Neutrophil (primary cell): Measurements from ENCODE around the gene EEFSEC.

Experiments used
- H3K27ac ChIP-seq: fragments of 200-600 bp; sonication (generic); 2 replicates; pipeline ENCODE4 v1.5.1; 2016; ENCODE audit warnings: mild to moderate bottlenecking, moderate library complexity
- H3K27me3 ChIP-seq: fragments of 200-600 bp; sonication (generic); 2 replicates; pipeline ENCODE4 v1.6.0; 2016; ENCODE audit warnings: mild to moderate bottlenecking
- H3K36me3 ChIP-seq: fragments of 200-600 bp; sonication (generic); 2 replicates; pipeline ENCODE4 v1.5.1; 2017
- H3K4me1 ChIP-seq, 2 experiments: fragments of 200-600 bp in 1 of 2; sonication (generic) in 1 of 2; 1 replicate in 1 of 2; 2 replicates in 1 of 2; pipeline versions ENCODE4 v1.5.1 to v1.6.1; 2013 to 2016; ENCODE audit warnings: low read depth in 1 of 2, low read length in 1 of 2, mild to moderate bottlenecking in 1 of 2, moderate library complexity in 1 of 2; ENCODE audit not compliant: control insufficient read depth in 1 of 2, insufficient read depth in 1 of 2
- H3K4me3 ChIP-seq, 2 experiments: fragments of 200-600 bp in 1 of 2; sonication (generic) in 1 of 2; 1 replicate in 1 of 2; 2 replicates in 1 of 2; pipeline ENCODE4 v1.5.1; 2013 to 2016; ENCODE audit warnings: low read depth in 1 of 2, low read length in 1 of 2, mild to moderate bottlenecking in 1 of 2, moderate library complexity in 1 of 2
- H3K9me3 ChIP-seq: fragments of 200-600 bp; sonication (generic); 2 replicates; pipeline ENCODE4 v1.5.1; 2016
- TF ChIP-seq, protein P1 (sequence below): fragments of 200-600 bp; sonication (generic); IDR thresholded peaks from 2 replicates; pipeline ENCODE4 v1.5.1; 2016; ENCODE audit warnings: antibody characterized with exemption

The EEFSEC gene

GRCh38 chr3:128366652-128367051 is 213.4 kb downstream of the EEFSEC start:
- TF ChIP-seq, protein P1, sequence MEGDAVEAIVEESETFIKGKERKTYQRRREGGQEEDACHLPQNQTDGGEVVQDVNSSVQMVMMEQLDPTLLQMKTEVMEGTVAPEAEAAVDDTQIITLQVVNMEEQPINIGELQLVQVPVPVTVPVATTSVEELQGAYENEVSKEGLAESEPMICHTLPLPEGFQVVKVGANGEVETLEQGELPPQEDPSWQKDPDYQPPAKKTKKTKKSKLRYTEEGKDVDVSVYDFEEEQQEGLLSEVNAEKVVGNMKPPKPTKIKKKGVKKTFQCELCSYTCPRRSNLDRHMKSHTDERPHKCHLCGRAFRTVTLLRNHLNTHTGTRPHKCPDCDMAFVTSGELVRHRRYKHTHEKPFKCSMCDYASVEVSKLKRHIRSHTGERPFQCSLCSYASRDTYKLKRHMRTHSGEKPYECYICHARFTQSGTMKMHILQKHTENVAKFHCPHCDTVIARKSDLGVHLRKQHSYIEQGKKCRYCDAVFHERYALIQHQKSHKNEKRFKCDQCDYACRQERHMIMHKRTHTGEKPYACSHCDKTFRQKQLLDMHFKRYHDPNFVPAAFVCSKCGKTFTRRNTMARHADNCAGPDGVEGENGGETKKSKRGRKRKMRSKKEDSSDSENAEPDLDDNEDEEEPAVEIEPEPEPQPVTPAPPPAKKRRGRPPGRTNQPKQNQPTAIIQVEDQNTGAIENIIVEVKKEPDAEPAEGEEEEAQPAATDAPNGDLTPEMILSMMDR = no peak
- Histone ChIP-seq H3K9me3 (no peaks in the 10 kb centered on the region), H3K4me1 (no peaks in the 10 kb centered on the region), H3K36me3 (no peaks in the 10 kb centered on the region), H3K27ac (no peak overlapping the region), H3K4me3 (no peak overlapping the region), H3K27me3 (no peaks in the 10 kb centered on the region)

DNA sequence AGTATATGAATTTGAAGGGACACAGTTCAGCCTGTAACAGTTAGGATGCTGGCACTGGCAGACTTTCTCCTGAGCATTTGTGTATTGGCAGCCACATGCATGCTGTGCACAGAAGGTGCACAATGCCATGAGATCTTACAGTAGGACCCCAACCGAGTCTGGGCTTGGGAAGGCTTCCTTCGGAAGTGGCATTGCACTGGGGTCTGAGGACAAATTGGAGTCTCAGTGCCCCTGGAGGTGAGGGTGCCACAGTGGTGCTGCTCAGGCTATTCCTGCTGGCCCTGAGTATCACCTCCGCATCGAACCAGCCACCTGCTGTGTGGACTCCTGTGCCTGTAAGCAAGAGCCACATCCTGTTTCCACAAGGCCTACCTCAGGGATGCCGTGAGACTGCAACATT is 213.9 kb downstream of the EEFSEC start:
- Histone ChIP-seq H3K27ac (no peak overlapping the region), H3K27me3 (no peaks in the 10 kb centered on the region), H3K4me3 (no peak overlapping the region), H3K36me3 (no peaks in the 10 kb centered on the region), H3K9me3 (no peaks in the 10 kb centered on the region), H3K4me1 (no peaks in the 10 kb centered on the region)
- TF ChIP-seq, protein P1 = no peak

DNA sequence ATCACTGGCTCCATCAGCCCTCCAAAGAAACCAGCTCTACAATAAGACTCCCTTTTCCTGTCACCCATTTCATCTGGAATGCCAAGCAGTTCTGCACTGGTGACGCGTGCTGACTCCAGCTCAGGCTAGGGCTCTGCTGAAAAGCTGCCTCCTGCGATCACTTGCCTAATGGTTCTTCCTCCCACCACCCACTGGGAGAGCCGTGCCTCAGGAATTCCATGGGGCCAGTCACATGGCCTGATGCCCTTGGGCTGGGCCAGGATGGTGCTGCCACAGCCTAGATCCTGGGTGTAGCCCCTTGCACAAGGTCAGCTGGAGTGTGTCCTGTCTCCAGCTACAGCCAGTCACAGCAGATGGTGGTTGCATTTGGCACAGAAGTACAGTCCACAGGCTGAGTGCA is 214.5 kb downstream of the EEFSEC start:
- TF ChIP-seq, protein P1 = no peak
- H3K9me3 ChIP-seq = no peaks in the 10 kb centered on the region
- no peaks in the 10 kb centered on the region for H3K36me3 ChIP-seq
- no peak overlapping the region for H3K27ac ChIP-seq
- H3K4me1 ChIP-seq = no peaks in the 10 kb centered on the region
- H3K4me3 ChIP-seq = no peak overlapping the region
- no peaks in the 10 kb centered on the region for H3K27me3 ChIP-seq

DNA sequence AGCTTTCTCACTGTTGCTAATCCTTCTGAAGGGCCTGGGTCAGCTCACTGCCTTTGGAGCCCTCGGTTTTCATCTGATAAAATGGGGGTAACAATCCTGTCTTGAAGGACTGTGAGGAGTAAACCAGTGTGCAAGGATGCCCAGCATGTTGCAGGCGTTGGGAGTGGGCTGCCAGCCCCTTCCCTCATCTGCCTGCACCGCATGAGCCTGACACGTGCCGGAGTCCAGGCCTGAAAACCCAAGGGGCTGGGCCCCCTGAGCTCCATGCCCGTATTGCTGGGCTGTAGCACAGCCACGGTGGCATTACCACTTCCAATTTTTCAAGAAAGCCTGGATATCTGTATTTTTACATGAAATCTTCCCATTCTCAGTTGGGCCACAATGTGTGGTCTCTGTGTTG is 215.3 kb downstream of the EEFSEC start:
- no peaks in the 10 kb centered on the region for H3K9me3 ChIP-seq
- TF ChIP-seq, protein P1 = no peak
- H3K27ac ChIP-seq = no peak overlapping the region
- H3K27me3 ChIP-seq = no peaks in the 10 kb centered on the region
- H3K4me3 ChIP-seq = no peak overlapping the region
- no peaks in the 10 kb centered on the region for H3K4me1 ChIP-seq
- H3K36me3 ChIP-seq = no peaks in the 10 kb centered on the region

DNA sequence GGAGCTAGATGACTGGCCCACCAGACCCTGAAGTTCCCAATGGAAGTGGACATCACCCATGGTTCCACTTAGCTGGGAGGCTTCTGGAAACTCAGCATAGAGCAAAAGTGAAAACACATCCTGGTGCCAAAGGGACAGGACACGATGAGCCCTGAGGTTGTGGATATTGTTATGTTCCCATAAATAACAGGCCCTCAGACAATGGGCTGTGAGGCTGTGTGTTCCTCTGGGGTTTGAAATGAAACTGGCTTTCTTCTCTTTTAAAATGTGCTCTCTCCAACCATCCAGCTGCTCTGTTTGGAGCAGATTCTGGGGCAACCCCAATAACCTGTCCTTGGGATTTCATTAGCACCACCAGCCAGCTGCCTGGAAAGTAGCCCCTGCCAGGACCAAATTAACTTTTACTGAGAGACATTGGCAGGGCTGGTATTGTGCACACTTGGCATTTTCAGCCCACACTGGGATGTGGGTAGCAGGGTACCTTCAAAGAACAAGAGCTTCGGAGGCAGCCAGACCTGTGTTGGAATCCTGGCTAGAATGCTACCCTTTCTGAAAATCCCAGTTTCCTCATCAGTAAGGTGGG is 215.9 kb downstream of the EEFSEC start:
- Histone ChIP-seq H3K9me3 (no peaks in the 10 kb centered on the region), H3K36me3 (no peaks in the 10 kb centered on the region), H3K4me1 (no peaks in the 10 kb centered on the region), H3K27ac (no peak overlapping the region), H3K27me3 (no peaks in the 10 kb centered on the region), H3K4me3 (no peak overlapping the region)
- TF ChIP-seq, protein P1 = no peak
